ENCODE results near the gene DYNC2I2.
A peak's percentile ranks its signal among the peaks of the same experiment; 100 is the strongest.
"Not testable (repeated sequence)": the region's sequence is repeated elsewhere in the genome, so short reads cannot be mapped to it uniquely, and the experiment has no call there.

DYNC2I2 gene

GRCh38 chr9:128657796-128658195 lies 1.1 kb upstream of the DYNC2I2 start:
- Mint-ChIP-seq H3K36me3 (no peaks in the 10 kb centered on the region), H3K4me1 (ENCODE audit: low read depth) (peaks cover 4% of the 10 kb centered on the region), H3K4me3 (no peak overlapping the region), H3K9me3 (ENCODE audit: low read depth) (no peaks in the 10 kb centered on the region), H3K27me3 (no peaks in the 10 kb centered on the region), H3K27ac (peak overlapping the region; percentile 100)

GRCh38 chr9:128657344-128657704 lies 677 bp upstream of the DYNC2I2 start:
- Mint-ChIP-seq H3K4me1 (ENCODE audit: low read depth) (peaks cover 4% of the 10 kb centered on the region), H3K27me3 (no peaks in the 10 kb centered on the region), H3K36me3 (no peaks in the 10 kb centered on the region), H3K9me3 (ENCODE audit: low read depth) (no peaks in the 10 kb centered on the region), H3K4me3 (peak overlapping the region; percentile 90), H3K27ac (peak overlapping the region; percentile 100)

- Mint-ChIP-seq H3K4me3 (peak overlapping the region; percentile 31), H3K36me3 (no peaks in the 10 kb centered on the region), H3K4me1 (ENCODE audit: low read depth) (peaks cover 4% of the 10 kb centered on the region), H3K27me3 (no peaks in the 10 kb centered on the region), H3K9me3 (ENCODE audit: low read depth) (no peaks in the 10 kb centered on the region), H3K27ac (no peak overlapping the region)
Observed at GRCh38 chr9:128654481-128654880, 2.2 kb downstream of the DYNC2I2 start.

- H3K4me1 Mint-ChIP-seq (ENCODE audit: low read depth): peaks cover 4% of the 10 kb centered on the region
- no peaks in the 10 kb centered on the region for H3K27me3 Mint-ChIP-seq
- no peak overlapping the region for H3K4me3 Mint-ChIP-seq
- H3K36me3 Mint-ChIP-seq: no peaks in the 10 kb centered on the region
- no peaks in the 10 kb centered on the region for H3K9me3 Mint-ChIP-seq (ENCODE audit: low read depth)
- H3K27ac Mint-ChIP-seq: no peak overlapping the region
Observed at GRCh38 chr9:128653908-128654307, 2.7 kb downstream of the DYNC2I2 start.

GRCh38 chr9:128651798-128652197 lies 4.8 kb downstream of the DYNC2I2 start:
- Mint-ChIP-seq H3K4me3 (no peak overlapping the region), H3K27ac (no peak overlapping the region), H3K27me3 (no peaks in the 10 kb centered on the region), H3K36me3 (no peaks in the 10 kb centered on the region), H3K9me3 (ENCODE audit: low read depth) (no peaks in the 10 kb centered on the region), H3K4me1 (ENCODE audit: low read depth) (no peaks in the 10 kb centered on the region)

GRCh38 chr9:128648206-128648605 lies 8.4 kb downstream of the DYNC2I2 start:
- H3K4me1 Mint-ChIP-seq (ENCODE audit: low read depth); H3K4me3 Mint-ChIP-seq; H3K36me3 Mint-ChIP-seq; H3K9me3 Mint-ChIP-seq (ENCODE audit: low read depth); H3K27me3 Mint-ChIP-seq; H3K27ac Mint-ChIP-seq: not testable (repeated sequence)

GRCh38 chr9:128643519-128644300 lies 12.9 kb downstream of the DYNC2I2 start:
- H3K36me3 Mint-ChIP-seq: no peaks in the 10 kb centered on the region
- H3K27ac Mint-ChIP-seq: no peak overlapping the region

GRCh38 chr9:128642675-128643245 lies 13.9 kb downstream of the DYNC2I2 start:
- Mint-ChIP-seq H3K4me1 (ENCODE audit: low read depth) (no peaks in the 10 kb centered on the region), H3K27me3 (no peaks in the 10 kb centered on the region), H3K36me3 (no peaks in the 10 kb centered on the region), H3K9me3 (ENCODE audit: low read depth) (no peaks in the 10 kb centered on the region), H3K4me3 (no peak overlapping the region), H3K27ac (no peak overlapping the region)

More at GRCh38 chr9:128643519-128644300, 12.9 kb downstream of the DYNC2I2 start:
- Mint-ChIP-seq H3K4me3 (no peak overlapping the region), H3K9me3 (ENCODE audit: low read depth) (no peaks in the 10 kb centered on the region), H3K27me3 (no peaks in the 10 kb centered on the region), H3K4me1 (ENCODE audit: low read depth) (no peaks in the 10 kb centered on the region)

- no peaks in the 10 kb centered on the region for H3K27me3 Mint-ChIP-seq
- H3K9me3 Mint-ChIP-seq (ENCODE audit: low read depth): no peaks in the 10 kb centered on the region
- H3K27ac Mint-ChIP-seq: no peak overlapping the region
- no peaks in the 10 kb centered on the region for H3K4me1 Mint-ChIP-seq (ENCODE audit: low read depth)
- no peak overlapping the region for H3K4me3 Mint-ChIP-seq
- no peaks in the 10 kb centered on the region for H3K36me3 Mint-ChIP-seq
Observed at GRCh38 chr9:128640603-128641002, 16.0 kb downstream of the DYNC2I2 start.

GRCh38 chr9:128638580-128638979 lies 18.1 kb downstream of the DYNC2I2 start:
- Mint-ChIP-seq H3K4me3 (no peak overlapping the region), H3K9me3 (ENCODE audit: low read depth) (no peaks in the 10 kb centered on the region), H3K4me1 (ENCODE audit: low read depth) (no peaks in the 10 kb centered on the region), H3K27me3 (no peaks in the 10 kb centered on the region), H3K27ac (no peak overlapping the region), H3K36me3 (no peaks in the 10 kb centered on the region)

GRCh38 chr9:128637656-128638055 lies 19.0 kb downstream of the DYNC2I2 start:
- no peaks in the 10 kb centered on the region for H3K9me3 Mint-ChIP-seq (ENCODE audit: low read depth)
- H3K4me1 Mint-ChIP-seq (ENCODE audit: low read depth): no peaks in the 10 kb centered on the region
- H3K36me3 Mint-ChIP-seq: no peaks in the 10 kb centered on the region
- H3K27me3 Mint-ChIP-seq: no peaks in the 10 kb centered on the region
- H3K4me3 Mint-ChIP-seq: no peak overlapping the region
- H3K27ac Mint-ChIP-seq: no peak overlapping the region

- Mint-ChIP-seq H3K36me3 (no peaks in the 10 kb centered on the region), H3K27me3 (no peaks in the 10 kb centered on the region), H3K9me3 (ENCODE audit: low read depth) (no peaks in the 10 kb centered on the region), H3K4me1 (ENCODE audit: low read depth) (no peaks in the 10 kb centered on the region), H3K4me3 (no peak overlapping the region), H3K27ac (no peak overlapping the region)
Observed at GRCh38 chr9:128636556-128637530, 19.8 kb downstream of the DYNC2I2 start.

- Mint-ChIP-seq H3K27ac (no peak overlapping the region), H3K27me3 (no peaks in the 10 kb centered on the region), H3K9me3 (ENCODE audit: low read depth) (no peaks in the 10 kb centered on the region), H3K36me3 (no peaks in the 10 kb centered on the region), H3K4me1 (ENCODE audit: low read depth) (no peaks in the 10 kb centered on the region), H3K4me3 (no peak overlapping the region)
Observed at GRCh38 chr9:128636024-128636390, 20.6 kb downstream of the DYNC2I2 start.

- no peaks in the 10 kb centered on the region for H3K36me3 Mint-ChIP-seq
Observed at GRCh38 chr9:128635266-128636023, 21.2 kb downstream of the DYNC2I2 start.

More at GRCh38 chr9:128635266-128636023, 21.2 kb downstream of the DYNC2I2 start:
- Mint-ChIP-seq H3K4me1 (ENCODE audit: low read depth) (no peaks in the 10 kb centered on the region), H3K27ac (no peak overlapping the region), H3K9me3 (ENCODE audit: low read depth) (no peaks in the 10 kb centered on the region), H3K4me3 (no peak overlapping the region), H3K27me3 (no peaks in the 10 kb centered on the region)
